Measurements from ENCODE around the gene PIERCE2. TPM values are rescaled to one million over a fixed set of nuclear protein-coding genes. Genes with fewer than 3 reads are reported as not detected.

The PIERCE2 gene
- total and polyA plus RNA-seq, 2 of the 4 experiments (the other 2 are of a cell fraction) = 0.36 to 0.48 TPM

- H3K9me3 ChIP-seq (ENCODE audit: control insufficient read depth, insufficient read depth, low read length) = peaks cover 4% of the 10 kb centered on the region; the same call in 1 of the 2 replicates
- H4K20me1 ChIP-seq (ENCODE audit: insufficient read depth, low read length) = no peaks in the 10 kb centered on the region
- no peaks in the 10 kb centered on the region for H3K27me3 ChIP-seq (ENCODE audit: control insufficient read depth, insufficient read depth, low read length)
- H3K56ac ChIP-seq (ENCODE audit: extremely low read depth, insufficient read depth, low read length) = no peak overlapping the region
- no peak overlapping the region for H4K8ac ChIP-seq (ENCODE audit: low read depth in 2 of 2, low read length in 2 of 2)
- H3K23ac ChIP-seq (ENCODE audit: low read depth, low read length) = no peak overlapping the region
- no peak for TF ChIP-seq RFX5 (IDR thresholded peaks at IDR 0.05; ENCODE audit: low read depth, low read length)
- TF ChIP-seq MAZ (IDR thresholded peaks at IDR 0.05; ENCODE audit: borderline replicate concordance, low read depth, low read length) = no peak
- TF ChIP-seq NFE2L2 (IDR thresholded peaks at IDR 0.05; ENCODE audit: low read depth, low read length) = no peak
- TF ChIP-seq, protein P1, sequence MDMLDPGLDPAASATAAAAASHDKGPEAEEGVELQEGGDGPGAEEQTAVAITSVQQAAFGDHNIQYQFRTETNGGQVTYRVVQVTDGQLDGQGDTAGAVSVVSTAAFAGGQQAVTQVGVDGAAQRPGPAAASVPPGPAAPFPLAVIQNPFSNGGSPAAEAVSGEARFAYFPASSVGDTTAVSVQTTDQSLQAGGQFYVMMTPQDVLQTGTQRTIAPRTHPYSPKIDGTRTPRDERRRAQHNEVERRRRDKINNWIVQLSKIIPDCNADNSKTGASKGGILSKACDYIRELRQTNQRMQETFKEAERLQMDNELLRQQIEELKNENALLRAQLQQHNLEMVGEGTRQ (IDR thresholded peaks at IDR 0.05; ENCODE audit: low read depth, low read length) = no peak
- no peak for TF ChIP-seq MXI1 (IDR thresholded peaks at IDR 0.05; ENCODE audit: borderline replicate concordance, low read depth, low read length)
- TF ChIP-seq CTCF (conservative IDR thresholded peaks at IDR 0.05; ENCODE audit: low read depth, low read length) = no peak
- no peak for TF ChIP-seq MAFK (IDR thresholded peaks at IDR 0.05; ENCODE audit: low read depth, low read length)
- TF ChIP-seq, protein P2, sequence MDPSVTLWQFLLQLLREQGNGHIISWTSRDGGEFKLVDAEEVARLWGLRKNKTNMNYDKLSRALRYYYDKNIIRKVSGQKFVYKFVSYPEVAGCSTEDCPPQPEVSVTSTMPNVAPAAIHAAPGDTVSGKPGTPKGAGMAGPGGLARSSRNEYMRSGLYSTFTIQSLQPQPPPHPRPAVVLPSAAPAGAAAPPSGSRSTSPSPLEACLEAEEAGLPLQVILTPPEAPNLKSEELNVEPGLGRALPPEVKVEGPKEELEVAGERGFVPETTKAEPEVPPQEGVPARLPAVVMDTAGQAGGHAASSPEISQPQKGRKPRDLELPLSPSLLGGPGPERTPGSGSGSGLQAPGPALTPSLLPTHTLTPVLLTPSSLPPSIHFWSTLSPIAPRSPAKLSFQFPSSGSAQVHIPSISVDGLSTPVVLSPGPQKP (IDR thresholded peaks at IDR 0.05; ENCODE audit: borderline replicate concordance, low read depth, low read length) = no peak
- ATAC-seq (ENCODE audit: low read depth) = no peak
- no peak overlapping the region for H3K18ac ChIP-seq (ENCODE audit: low read depth, low read length)
- no CpG with 5 or more reads among the region's 4 CpGs for WGBS, 2 experiments (ENCODE audit: extremely low coverage in 2 of 2, insufficient read length in 1 of 2)
- no peak overlapping the region for H3K14ac ChIP-seq (replicated peaks; ENCODE audit: low read depth, low read length)
- H4K5ac ChIP-seq (ENCODE audit: low read depth, low read length) = no peak overlapping the region
- no peak overlapping the region for H3K9ac ChIP-seq (ENCODE audit: low read depth, low read length)
- no peak overlapping the region for H3K27ac ChIP-seq (ENCODE audit: insufficient read depth, low read length)
- H3K9me1 ChIP-seq (ENCODE audit: insufficient read depth, low read length) = no peaks in the 10 kb centered on the region
- DNase-seq = no peak
- no peak overlapping the region for H2BK15ac ChIP-seq (ENCODE audit: low read depth, low read length)
- no peak overlapping the region for H2BK20ac ChIP-seq (ENCODE audit: low read depth, low read length)
- H3K4ac ChIP-seq (ENCODE audit: low read depth, low read length) = no peak overlapping the region
- no peaks in the 10 kb centered on the region for H3K79me1 ChIP-seq (ENCODE audit: low read depth in 1 of 2, low read length in 2 of 2)
- H2AK5ac ChIP-seq (ENCODE audit: low read depth, low read length) = no peak overlapping the region
- H3K4me2 ChIP-seq (ENCODE audit: low read depth, low read length) = no peak overlapping the region
- ChIA-PET CTCF (no interaction called here), POLR2A (ENCODE audit: unreplicated experiment) (no interaction called here)
- no peak overlapping the region for H3K4me3 ChIP-seq (ENCODE audit: insufficient read depth, low read depth, low read length)
- H2AFZ ChIP-seq (replicated peaks; ENCODE audit: low read length, poor library complexity) = no peak overlapping the region
- no peak overlapping the region for H2BK5ac ChIP-seq (ENCODE audit: low read depth, low read length, poor library complexity, severe bottlenecking)
- H3K36me3 ChIP-seq (ENCODE audit: control insufficient read depth, insufficient read depth, low read length) = no peaks in the 10 kb centered on the region
- H2BK120ac ChIP-seq (ENCODE audit: low read depth, low read length) = no peak overlapping the region
- H4K91ac ChIP-seq (ENCODE audit: insufficient read depth, low read depth, low read length) = no peak overlapping the region
- dilution Hi-C loops (cut with HindIII; ENCODE audit: low sequenced_read_pairs, unreplicated experiment) = no loop called here
- H3K4me1 ChIP-seq (ENCODE audit: control insufficient read depth, insufficient read depth, low read length) = no peaks in the 10 kb centered on the region
- intact Hi-C loops (cut with micrococcal nuclease) = no loop called here
- in situ Hi-C loops (cut with MboI; ENCODE audit: low sequenced_read_pairs) = no loop called here
- H2AK9ac ChIP-seq (replicated peaks; ENCODE audit: low read depth, low read length, poor library complexity) = no peak overlapping the region
- no TSS peak for BruUV-seq (replicated peaks)
Measured at GRCh38 chr15:55461447-55461846, 53.2 kb downstream of the PIERCE2 start.
